Lower leg skin (tissue), 4 donors: ENCODE results near the gene OR12D3. TPM values are rescaled to one million over a fixed set of nuclear protein-coding genes. Genes with fewer than 3 reads are reported as not detected.

ENCODE experiments used
- DNase-seq, 2 donors: peaks; one replicate each; pipeline ENCODE4 v3.0.0-alpha.2; 2019; ENCODE audit warnings: low spot score in 2 of 2
- H3K4me3 ChIP-seq: fragments of 200-600 bp; sonication (generic); 2 replicates; pipeline ENCODE4 v1.5.1; 2017; ENCODE audit warnings: mild to moderate bottlenecking, low read depth; ENCODE audit not compliant: poor library complexity, severe bottlenecking
- POLR2A ChIP-seq, 2 donors: fragments of 450-650 bp; IDR thresholded peaks; one replicate each; pipeline ENCODE4 v1.6.1; 2016 to 2017; ENCODE audit warnings: antibody characterized with exemption in 2 of 2, mild to moderate bottlenecking in 1 of 2, moderate library complexity in 1 of 2
- WGBS, 2 donors: methylation state at CpG; one replicate each; pipeline ENCODE4 v1.1.5; 2018; 5-methylcytosine and 5-hydroxymethylcytosine counted together
- intact Hi-C: fragments of 100-400 bp; cut with DNase I; formaldehyde crosslinking; loops from one replicate; pipeline ENCODE4 v1.15.0; 2023; ENCODE audit warnings: low total_unique reads
- total RNA-seq, 4 donors: library from RNA; depleted of rRNA; stranded (reverse); fragments of >200 nt; gene quantifications; one replicate each; pipeline ENCODE4 v1.1.0, GENCODE V29; 2016
- TF ChIP-seq, protein P1 (sequence below), 3 donors: fragments of 450-650 bp; IDR thresholded peaks; one replicate each; pipeline ENCODE4 v1.5.1; 2016; ENCODE audit warnings: antibody characterized with exemption in 3 of 3, mild to moderate bottlenecking in 3 of 3, moderate library complexity in 2 of 3

Gene OR12D3, protein sequence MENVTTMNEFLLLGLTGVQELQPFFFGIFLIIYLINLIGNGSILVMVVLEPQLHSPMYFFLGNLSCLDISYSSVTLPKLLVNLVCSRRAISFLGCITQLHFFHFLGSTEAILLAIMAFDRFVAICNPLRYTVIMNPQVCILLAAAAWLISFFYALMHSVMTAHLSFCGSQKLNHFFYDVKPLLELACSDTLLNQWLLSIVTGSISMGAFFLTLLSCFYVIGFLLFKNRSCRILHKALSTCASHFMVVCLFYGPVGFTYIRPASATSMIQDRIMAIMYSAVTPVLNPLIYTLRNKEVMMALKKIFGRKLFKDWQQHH
- not detected for total RNA-seq

DNA sequence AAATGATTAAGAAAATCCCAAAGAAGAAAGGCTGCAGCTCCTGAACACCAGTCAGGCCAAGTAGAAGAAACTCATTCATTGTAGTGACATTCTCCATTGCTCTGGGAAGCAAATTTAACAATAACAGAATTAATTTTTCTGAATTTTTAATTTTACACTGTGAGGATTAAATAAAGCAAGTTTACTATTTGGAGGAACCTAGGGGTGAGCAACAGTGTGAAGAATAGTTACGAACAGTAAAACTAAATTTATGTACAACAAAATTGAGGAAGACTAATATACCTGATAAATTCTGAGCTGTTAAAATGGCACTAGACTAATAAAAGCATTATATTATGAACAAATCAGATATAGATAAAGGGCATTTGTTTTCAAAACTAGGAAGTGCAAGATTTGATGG lies at the start of gene OR12D3:
Gene OR12D3, minus strand, starts transcription at position 101 of the 400 bp plus-strand sequence. Its CDS starts 4 bp downstream, at position 97.
- TF ChIP-seq POLR2A (IDR thresholded peaks at IDR 0.05), result no peak
- TF ChIP-seq, protein P1, sequence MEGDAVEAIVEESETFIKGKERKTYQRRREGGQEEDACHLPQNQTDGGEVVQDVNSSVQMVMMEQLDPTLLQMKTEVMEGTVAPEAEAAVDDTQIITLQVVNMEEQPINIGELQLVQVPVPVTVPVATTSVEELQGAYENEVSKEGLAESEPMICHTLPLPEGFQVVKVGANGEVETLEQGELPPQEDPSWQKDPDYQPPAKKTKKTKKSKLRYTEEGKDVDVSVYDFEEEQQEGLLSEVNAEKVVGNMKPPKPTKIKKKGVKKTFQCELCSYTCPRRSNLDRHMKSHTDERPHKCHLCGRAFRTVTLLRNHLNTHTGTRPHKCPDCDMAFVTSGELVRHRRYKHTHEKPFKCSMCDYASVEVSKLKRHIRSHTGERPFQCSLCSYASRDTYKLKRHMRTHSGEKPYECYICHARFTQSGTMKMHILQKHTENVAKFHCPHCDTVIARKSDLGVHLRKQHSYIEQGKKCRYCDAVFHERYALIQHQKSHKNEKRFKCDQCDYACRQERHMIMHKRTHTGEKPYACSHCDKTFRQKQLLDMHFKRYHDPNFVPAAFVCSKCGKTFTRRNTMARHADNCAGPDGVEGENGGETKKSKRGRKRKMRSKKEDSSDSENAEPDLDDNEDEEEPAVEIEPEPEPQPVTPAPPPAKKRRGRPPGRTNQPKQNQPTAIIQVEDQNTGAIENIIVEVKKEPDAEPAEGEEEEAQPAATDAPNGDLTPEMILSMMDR (IDR thresholded peaks at IDR 0.05), result no peak
- 85 to 92% methylated on average over 1 of the region's 1 CpG for WGBS, 2 donors
- DNase-seq, result no peak
- no peak within 1 kb of the TSS for H3K4me3 ChIP-seq
- intact Hi-C loops, result no loop called here

DNA sequence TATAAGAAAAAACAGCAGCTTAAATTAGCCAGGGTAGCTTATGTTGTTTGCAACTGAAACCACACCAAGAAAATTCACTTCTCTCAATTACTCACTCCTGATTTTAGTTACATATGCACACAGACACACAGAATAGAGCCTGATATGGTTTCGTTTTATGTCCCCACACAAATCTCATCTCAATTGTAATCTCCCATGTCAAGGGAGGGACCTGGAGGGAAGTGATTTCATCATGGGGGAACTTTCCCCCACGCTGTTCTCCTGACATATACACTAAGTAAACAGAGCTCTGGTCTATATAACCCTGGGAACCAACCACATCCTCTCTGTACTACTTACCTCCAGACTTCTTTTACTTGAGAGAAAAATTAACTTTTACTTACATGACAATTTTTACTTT lies 49.5 kb upstream of the OR12D3 start:
- no peak overlapping the region for H3K4me3 ChIP-seq
- WGBS, 2 donors, result 53 to 55% methylated on average over 2 of the region's 2 CpGs
- intact Hi-C loops, result no loop called here
- DNase-seq, result no peak
- TF ChIP-seq POLR2A (IDR thresholded peaks at IDR 0.05), result no peak
- TF ChIP-seq, protein P1 (IDR thresholded peaks at IDR 0.05), result no peak

DNA sequence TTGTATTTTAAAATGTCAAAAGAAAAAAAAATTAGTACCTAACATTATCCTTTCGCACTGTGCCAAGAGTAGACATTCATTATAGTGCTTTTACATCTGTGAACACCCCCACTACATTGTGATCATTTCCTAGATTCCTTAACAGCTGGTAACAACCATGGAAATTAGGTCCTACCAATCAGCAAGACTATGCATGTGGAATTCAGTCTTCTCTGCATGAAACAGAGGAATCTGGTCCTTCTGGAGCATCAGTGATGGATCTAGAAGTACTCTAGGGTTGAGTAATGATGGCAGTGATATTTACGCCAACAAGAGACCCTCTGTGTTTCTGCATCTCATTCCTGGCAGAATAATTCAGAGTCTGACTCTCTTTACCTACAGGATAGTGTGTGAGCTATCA lies 49.1 kb upstream of the OR12D3 start:
- H3K4me3 ChIP-seq, result no peak overlapping the region
- TF ChIP-seq POLR2A (IDR thresholded peaks at IDR 0.05), result no peak
- TF ChIP-seq, protein P1 (IDR thresholded peaks at IDR 0.05), result no peak
- no peak for DNase-seq
- intact Hi-C loops, result no loop called here
- WGBS, 2 donors, result 87 to 93% methylated on average over 2 of the region's 2 CpGs

DNA sequence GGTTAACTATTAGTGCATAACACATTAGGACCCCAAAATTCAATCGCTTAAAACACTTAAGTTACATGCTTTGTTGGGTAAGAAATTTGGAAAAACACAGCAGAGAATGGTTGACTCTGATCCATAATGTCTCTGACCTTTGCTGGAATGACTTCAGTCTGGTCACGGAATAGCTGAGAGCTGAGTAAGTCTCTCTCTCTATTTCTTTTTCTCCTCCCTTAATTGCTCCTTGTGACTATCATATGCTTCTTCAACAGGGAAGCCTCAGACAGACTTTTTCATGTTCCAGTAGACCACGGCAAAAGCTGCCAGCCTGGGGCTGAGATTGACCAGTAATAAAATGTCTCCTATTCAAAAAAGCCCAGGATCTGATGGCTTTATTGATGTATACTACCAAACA lies 44.4 kb upstream of the OR12D3 start:
- no peak overlapping the region for H3K4me3 ChIP-seq
- intact Hi-C loops, result no loop called here
- WGBS, 2 donors, result 65 to 70% methylated on average over 3 of the region's 3 CpGs
- no peak for DNase-seq
- TF ChIP-seq POLR2A (IDR thresholded peaks at IDR 0.05), result no peak
- TF ChIP-seq, protein P1 (IDR thresholded peaks at IDR 0.05), result no peak

DNA sequence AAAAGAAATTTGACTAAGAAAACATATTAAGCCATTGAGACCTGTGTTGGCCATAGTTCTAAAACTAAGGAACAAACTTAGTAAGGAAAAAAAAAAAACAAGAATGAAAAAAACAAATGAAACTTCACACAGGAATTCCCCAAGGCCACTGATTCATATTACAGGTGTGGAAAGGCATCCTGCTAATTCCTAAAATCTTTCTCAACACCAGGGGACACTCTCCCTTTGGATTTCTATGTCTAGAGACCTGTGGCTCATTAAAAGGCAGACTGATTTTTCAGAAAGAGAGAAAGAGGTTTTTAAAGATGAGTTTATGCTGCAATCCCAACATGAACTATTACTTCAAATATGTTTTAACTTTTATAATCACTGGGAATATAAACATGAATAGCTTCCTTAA lies 39.5 kb upstream of the OR12D3 start, which contains the start of gene OR12D1:
Gene OR12D1, plus strand, starts transcription at position 341 of the 400 bp plus-strand sequence.
- intact Hi-C loops, result no loop called here
- TF ChIP-seq, protein P1 (IDR thresholded peaks at IDR 0.05), result no peak
- no peak for DNase-seq
- no peak within 1 kb of the TSS for H3K4me3 ChIP-seq

DNA sequence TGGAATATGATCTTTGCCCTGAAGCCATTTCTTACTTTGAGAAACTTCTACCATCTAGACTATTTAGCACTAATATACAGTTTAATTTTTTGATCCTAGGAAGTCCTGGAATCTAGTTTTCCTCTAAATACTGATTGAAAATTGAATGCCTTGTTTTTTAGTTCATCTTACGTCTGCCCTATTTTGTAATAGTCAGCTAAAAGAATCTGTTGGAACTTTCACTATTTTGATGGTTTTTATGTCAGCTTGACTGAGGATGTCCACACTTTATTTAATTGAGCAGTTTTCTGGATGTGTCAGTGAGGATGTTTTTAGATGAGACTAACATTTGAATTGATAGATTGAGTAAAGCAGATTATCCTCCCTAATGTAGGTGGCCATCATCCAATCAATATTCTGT lies 28.7 kb upstream of the OR12D3 start:
- intact Hi-C loops, result no loop called here
- no peak overlapping the region for H3K4me3 ChIP-seq
- TF ChIP-seq, protein P1 (IDR thresholded peaks at IDR 0.05), result no peak
- TF ChIP-seq POLR2A (IDR thresholded peaks at IDR 0.05), result no peak
- DNase-seq, result no peak
- 39 to 96% methylated on average over 1 of the region's 1 CpG for WGBS, 2 donors
